GM18520 (cell line): ENCODE results near the gene ITPK1.

ENCODE experiments used
- ATAC-seq: cut with Tn5 transposase; IDR thresholded peaks from one replicate; pipeline ENCODE4 v1.9.1; 2021; ENCODE audit not compliant: unreplicated experiment

The ITPK1 gene

GRCh38 chr14:93085911-93086310 is 29.8 kb downstream of the ITPK1 start:
- no peak for ATAC-seq

GRCh38 chr14:93084866-93085857 is 30.6 kb downstream of the ITPK1 start:
- ATAC-seq, result no peak

- no peak for ATAC-seq
Observed at GRCh38 chr14:93084402-93084801, 31.3 kb downstream of the ITPK1 start.

GRCh38 chr14:93083917-93084316 is 31.8 kb downstream of the ITPK1 start:
- ATAC-seq, result no peak

- ATAC-seq, result no peak
Observed at GRCh38 chr14:93082576-93083001, 33.1 kb downstream of the ITPK1 start.

GRCh38 chr14:93081876-93082570 is 33.7 kb downstream of the ITPK1 start:
- ATAC-seq, result no peak

- no peak for ATAC-seq
Observed at GRCh38 chr14:93079865-93080403, 35.8 kb downstream of the ITPK1 start.

GRCh38 chr14:93079321-93079720 is 36.4 kb downstream of the ITPK1 start:
- ATAC-seq, result no peak

- no peak for ATAC-seq
Observed at GRCh38 chr14:93078870-93079269, 36.9 kb downstream of the ITPK1 start.

GRCh38 chr14:93076755-93077154 is 39.0 kb downstream of the ITPK1 start:
- ATAC-seq, result no peak

GRCh38 chr14:93075891-93076290 is 39.8 kb downstream of the ITPK1 start:
- no peak for ATAC-seq

- ATAC-seq, result no peak
Observed at GRCh38 chr14:93073910-93074769, 41.6 kb downstream of the ITPK1 start.

GRCh38 chr14:93073358-93073707 is 42.4 kb downstream of the ITPK1 start:
- no peak for ATAC-seq

- no peak for ATAC-seq
Observed at GRCh38 chr14:93072659-93073357, 42.9 kb downstream of the ITPK1 start.

GRCh38 chr14:93068711-93069110 is 47.0 kb downstream of the ITPK1 start:
- no peak for ATAC-seq

GRCh38 chr14:93067088-93067487 is 48.6 kb downstream of the ITPK1 start:
- no peak for ATAC-seq

GRCh38 chr14:93065272-93065730 is 50.4 kb downstream of the ITPK1 start:
- no peak for ATAC-seq

GRCh38 chr14:93064411-93065271 is 51.1 kb downstream of the ITPK1 start:
- no peak for ATAC-seq

GRCh38 chr14:93063393-93063792 is 52.3 kb downstream of the ITPK1 start:
- no peak for ATAC-seq
